Peyer's patch (tissue), 4 donors: Measurements from ENCODE around the gene SPG7. TPM values are rescaled to one million over a fixed set of nuclear protein-coding genes. Genes with fewer than 3 reads are reported as not detected.
A peak's percentile ranks its signal among the peaks of the same experiment; 100 is the strongest.

ENCODE experiments used
- DNase-seq, 3 donors: peaks; one replicate each; pipeline ENCODE4 v3.0.0-alpha.2; 2017 to 2019
- H3K27ac ChIP-seq, 4 donors: fragments of 200-600 bp; sonication (generic); one replicate each; pipeline ENCODE4 v1.5.1; 2016 to 2019
- H3K27me3 ChIP-seq, 2 donors: fragments of 200-600 bp; sonication (generic); one replicate each; pipeline ENCODE4 v1.5.1; 2019
- H3K36me3 ChIP-seq, 3 donors: fragments of 200-600 bp; sonication (generic); one replicate each; pipeline ENCODE4 v1.5.1; 2016 to 2019
- H3K4me1 ChIP-seq, 4 donors: fragments of 200-600 bp; sonication (generic); one replicate each; pipeline ENCODE4 v1.5.1; 2016 to 2019
- H3K4me3 ChIP-seq, 4 donors: fragments of 200-600 bp; sonication (generic); 1 replicate in 3 of 4; 2 replicates in 1 of 4; pipeline ENCODE4 v1.5.1; 2016 to 2019; ENCODE audit warnings: mild to moderate bottlenecking in 1 of 4
- H3K9me3 ChIP-seq, 4 donors: fragments of 200-600 bp; sonication (generic); one replicate each; pipeline ENCODE4 v1.5.1; 2016 to 2019; ENCODE audit warnings: mild to moderate bottlenecking in 1 of 4
- POLR2A ChIP-seq, 2 donors: fragments of 450-650 bp; IDR thresholded peaks; one replicate each; pipeline ENCODE4 v1.5.1; 2017; ENCODE audit warnings: antibody characterized with exemption in 2 of 2, mild to moderate bottlenecking in 2 of 2, moderate library complexity in 2 of 2
- total RNA-seq, 4 donors: library from RNA; depleted of rRNA; stranded (reverse); fragments of >200 nt; gene quantifications; one replicate each; pipeline ENCODE4 v1.1.0, GENCODE V29; 2016
- TF ChIP-seq, protein P1 (sequence below), 6 experiments: fragments of 450-650 bp in 4 of 6; fragments of 200-600 bp in 2 of 6; sonication (generic) in 1 of 6; IDR thresholded peaks; one replicate each; pipeline ENCODE4 v1.5.1; 2017 to 2019; ENCODE audit warnings: antibody characterized with exemption in 6 of 6, mild to moderate bottlenecking in 3 of 6, moderate library complexity in 1 of 6

The SPG7 gene
- total RNA-seq, 4 donors from 2014 or later, result 242 to 461 (median 378) TPM

GRCh38 chr16:89593841-89594240, 85.6 kb downstream of the SPG7 start:
- Histone ChIP-seq H3K9me3 (no peaks in the 10 kb centered on the region), H3K27ac (peak overlapping the region in 1 of 4 donors; percentile 45), H3K36me3 (no peaks in the 10 kb centered on the region), H3K4me3 (no peak overlapping the region), H3K4me1 (no peaks in the 10 kb centered on the region), H3K27me3 (no peaks in the 10 kb centered on the region)
- peak in 1 of 3 donors; percentile 41 for DNase-seq
- TF ChIP-seq, protein P1, sequence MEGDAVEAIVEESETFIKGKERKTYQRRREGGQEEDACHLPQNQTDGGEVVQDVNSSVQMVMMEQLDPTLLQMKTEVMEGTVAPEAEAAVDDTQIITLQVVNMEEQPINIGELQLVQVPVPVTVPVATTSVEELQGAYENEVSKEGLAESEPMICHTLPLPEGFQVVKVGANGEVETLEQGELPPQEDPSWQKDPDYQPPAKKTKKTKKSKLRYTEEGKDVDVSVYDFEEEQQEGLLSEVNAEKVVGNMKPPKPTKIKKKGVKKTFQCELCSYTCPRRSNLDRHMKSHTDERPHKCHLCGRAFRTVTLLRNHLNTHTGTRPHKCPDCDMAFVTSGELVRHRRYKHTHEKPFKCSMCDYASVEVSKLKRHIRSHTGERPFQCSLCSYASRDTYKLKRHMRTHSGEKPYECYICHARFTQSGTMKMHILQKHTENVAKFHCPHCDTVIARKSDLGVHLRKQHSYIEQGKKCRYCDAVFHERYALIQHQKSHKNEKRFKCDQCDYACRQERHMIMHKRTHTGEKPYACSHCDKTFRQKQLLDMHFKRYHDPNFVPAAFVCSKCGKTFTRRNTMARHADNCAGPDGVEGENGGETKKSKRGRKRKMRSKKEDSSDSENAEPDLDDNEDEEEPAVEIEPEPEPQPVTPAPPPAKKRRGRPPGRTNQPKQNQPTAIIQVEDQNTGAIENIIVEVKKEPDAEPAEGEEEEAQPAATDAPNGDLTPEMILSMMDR (IDR thresholded peaks at IDR 0.05), result no peak
- no peak for TF ChIP-seq POLR2A (IDR thresholded peaks at IDR 0.05)

DNA sequence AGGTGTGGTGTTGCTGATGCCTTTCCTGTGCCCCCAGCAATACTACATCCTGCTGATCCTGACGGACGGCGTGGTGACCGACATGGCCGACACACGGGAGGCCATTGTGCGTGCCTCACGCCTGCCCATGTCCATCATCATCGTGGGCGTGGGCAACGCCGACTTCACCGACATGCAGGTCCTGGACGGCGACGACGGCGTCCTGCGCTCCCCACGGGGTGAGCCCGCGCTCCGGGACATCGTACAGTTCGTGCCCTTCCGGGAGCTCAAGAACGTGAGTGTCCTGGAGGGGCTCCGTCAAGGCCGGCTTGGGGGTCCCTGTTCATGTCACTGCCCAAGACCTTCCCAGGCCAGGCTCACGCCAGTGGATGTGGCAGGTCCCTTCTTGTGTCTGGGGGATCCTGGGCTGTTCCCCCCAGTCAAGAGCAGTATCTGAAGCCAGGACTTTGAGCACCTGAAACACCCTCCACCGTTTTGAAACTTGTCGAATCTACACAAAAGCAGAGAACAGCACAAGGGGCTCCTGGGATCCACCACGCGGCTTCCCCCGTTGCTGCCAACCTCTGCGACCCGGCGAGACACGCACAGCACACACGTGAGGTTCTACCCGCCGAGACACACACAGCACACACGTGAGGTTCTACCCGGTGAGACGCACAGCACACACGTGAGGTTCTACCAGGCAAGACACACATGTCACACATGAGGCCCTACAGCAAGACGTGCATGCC, 87.3 kb downstream of the SPG7 start:
- no peak for DNase-seq
- H3K4me3 ChIP-seq, result no peak overlapping the region
- H3K4me1 ChIP-seq, result peaks cover 0 to 8% (median 0%) of the 10 kb centered on the region in 4 donors
- TF ChIP-seq, protein P1 (IDR thresholded peaks at IDR 0.05), result no peak
- TF ChIP-seq POLR2A (IDR thresholded peaks at IDR 0.05), result no peak
- H3K27ac ChIP-seq, result no peak overlapping the region
- H3K9me3 ChIP-seq, result no peaks in the 10 kb centered on the region
- no peaks in the 10 kb centered on the region for H3K27me3 ChIP-seq
- no peaks in the 10 kb centered on the region for H3K36me3 ChIP-seq

- no peaks in the 10 kb centered on the region for H3K9me3 ChIP-seq
- TF ChIP-seq, protein P1 (IDR thresholded peaks at IDR 0.05), result no peak
- TF ChIP-seq POLR2A (IDR thresholded peaks at IDR 0.05), result no peak
- H3K4me1 ChIP-seq, result peaks cover 0 to 8% (median 0%) of the 10 kb centered on the region in 4 donors
- DNase-seq, result no peak
- no peaks in the 10 kb centered on the region for H3K36me3 ChIP-seq
- no peak overlapping the region for H3K4me3 ChIP-seq
- no peaks in the 10 kb centered on the region for H3K27me3 ChIP-seq
- H3K27ac ChIP-seq, result no peak overlapping the region
These were observed 88.0 kb downstream of the SPG7 start for GRCh38 chr16:89596061-89596689.

DNA sequence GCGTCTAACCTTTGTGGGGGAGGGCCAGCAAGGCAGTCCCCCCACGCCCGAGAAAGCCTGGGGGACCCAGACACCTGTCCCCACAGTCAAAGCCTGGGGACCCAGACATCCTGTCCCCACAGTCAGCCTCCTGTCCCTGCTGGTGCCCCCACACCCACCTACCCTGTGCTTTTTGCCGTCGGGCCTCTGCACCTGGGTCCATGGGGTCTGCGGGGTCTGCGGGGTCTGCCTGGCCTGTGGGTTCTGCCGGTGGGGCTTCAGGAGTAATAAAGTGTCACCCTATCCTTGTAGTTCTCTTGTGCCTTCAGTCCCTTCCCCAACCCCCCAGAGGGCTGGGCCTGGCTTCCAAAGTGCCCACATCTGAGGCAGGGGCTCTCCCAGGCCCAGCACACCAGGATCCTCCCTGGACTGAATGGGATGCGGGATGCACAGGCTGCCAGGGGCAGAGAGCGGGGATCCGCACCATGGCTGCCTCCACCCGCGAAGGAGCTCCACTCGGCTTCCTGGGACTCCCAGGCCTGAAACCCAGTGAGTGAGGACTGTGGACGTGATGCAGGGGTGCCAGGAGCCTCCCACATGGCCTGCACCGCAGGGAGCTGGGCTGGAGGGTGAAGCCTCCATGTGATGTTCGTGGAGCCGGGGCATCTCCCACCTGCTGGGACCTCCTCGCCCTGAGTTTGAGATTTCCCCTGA, 88.9 kb downstream of the SPG7 start:
- no peaks in the 10 kb centered on the region for H3K36me3 ChIP-seq
- no peaks in the 10 kb centered on the region for H3K9me3 ChIP-seq
- no peak for TF ChIP-seq POLR2A (IDR thresholded peaks at IDR 0.05)
- TF ChIP-seq, protein P1 (IDR thresholded peaks at IDR 0.05), result no peak
- no peaks in the 10 kb centered on the region for H3K27me3 ChIP-seq
- H3K4me1 ChIP-seq, result peaks cover 0 to 9% (median under 1%) of the 10 kb centered on the region in 4 donors
- H3K4me3 ChIP-seq, result no peak overlapping the region
- DNase-seq, result no peak
- H3K27ac ChIP-seq, result no peak overlapping the region

DNA sequence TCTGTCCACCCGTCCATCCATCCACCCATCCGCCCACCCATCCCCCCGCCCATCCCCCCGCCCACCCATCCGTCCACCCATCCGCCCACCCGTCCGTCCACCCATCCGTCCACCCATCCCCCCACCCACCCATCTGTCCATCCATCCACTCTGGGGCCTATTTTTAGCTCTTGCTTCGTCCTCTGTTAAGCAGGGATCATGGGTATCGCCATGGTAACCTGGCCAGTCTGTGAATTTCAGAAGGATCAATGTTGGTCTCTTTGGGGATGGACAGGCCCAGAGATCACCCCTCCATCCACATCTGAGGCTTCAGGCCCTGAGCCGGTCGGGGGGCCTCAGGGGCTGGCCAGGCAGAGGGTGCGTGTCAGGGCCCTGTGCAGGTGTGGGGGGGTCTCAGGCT, 90.0 kb downstream of the SPG7 start:
- Histone ChIP-seq H3K4me3 (no peak overlapping the region), H3K27ac (no peak overlapping the region), H3K4me1 (peaks cover 0 to 17% (median 5%) of the 10 kb centered on the region in 4 donors), H3K36me3 (no peaks in the 10 kb centered on the region), H3K27me3 (no peaks in the 10 kb centered on the region), H3K9me3 (no peaks in the 10 kb centered on the region)
- DNase-seq, result no peak
- TF ChIP-seq, protein P1 (IDR thresholded peaks at IDR 0.05), result no peak
- TF ChIP-seq POLR2A (IDR thresholded peaks at IDR 0.05), result no peak
